CD4-positive, alpha-beta T cell treated with Interleukin-15 for 4 hours (primary cell): ENCODE measurements around the gene AASS.
"Not testable (repeated sequence)": the region's sequence is repeated elsewhere in the genome, so short reads cannot be mapped to it uniquely, and the experiment has no call there.

ENCODE experiments used
- DNase-seq: peaks from one replicate; pipeline ENCODE4 v3.0.0-alpha.2; 2020; ENCODE audit warnings: low spot score

The AASS gene

GRCh38 chr7:122143751-122144711, at the start of gene AASS:
AASS (minus strand) TSS chr7:122144249; CDS start chr7:122133726, 10,523 bp downstream.
- DNase-seq: peak; percentile 70

- DNase-seq: no peak
Observed at GRCh38 chr7:122188785-122189184, 44.7 kb upstream of the AASS start.

- DNase-seq: no peak
Observed at GRCh38 chr7:122183106-122183505, 39.1 kb upstream of the AASS start.

GRCh38 chr7:122182081-122182480, 38.0 kb upstream of the AASS start:
- no peak for DNase-seq

GRCh38 chr7:122172144-122172543, 28.1 kb upstream of the AASS start:
- DNase-seq: not testable (repeated sequence)

GRCh38 chr7:122166740-122167139, 22.7 kb upstream of the AASS start:
- DNase-seq: no peak

- DNase-seq: no peak
Observed at GRCh38 chr7:122166275-122166674, 22.2 kb upstream of the AASS start.

GRCh38 chr7:122161628-122162027, 17.6 kb upstream of the AASS start:
- DNase-seq: no peak

- no peak for DNase-seq
Observed at GRCh38 chr7:122155566-122155965, 11.5 kb upstream of the AASS start.

GRCh38 chr7:122148878-122149277, 4.8 kb upstream of the AASS start:
- no peak for DNase-seq

- DNase-seq: no peak
Observed at GRCh38 chr7:122148081-122148480, 4.0 kb upstream of the AASS start.

- no peak for DNase-seq
Observed at GRCh38 chr7:122145937-122146645, 2.0 kb upstream of the AASS start.

GRCh38 chr7:122143376-122143750, 686 bp downstream of the AASS start:
- DNase-seq: no peak

GRCh38 chr7:122140918-122141317, 3.1 kb downstream of the AASS start:
- DNase-seq: no peak

- DNase-seq: no peak
Observed at GRCh38 chr7:122137251-122138077, 6.6 kb downstream of the AASS start.

GRCh38 chr7:122136639-122137245, 7.3 kb downstream of the AASS start:
- DNase-seq: no peak

GRCh38 chr7:122136078-122136477, 8.0 kb downstream of the AASS start:
- no peak for DNase-seq

GRCh38 chr7:122135275-122135674, 8.8 kb downstream of the AASS start:
- DNase-seq: no peak

- DNase-seq: not testable (repeated sequence)
Observed at GRCh38 chr7:122134793-122135192, 9.3 kb downstream of the AASS start.

GRCh38 chr7:122133477-122133876, 10.6 kb downstream of the AASS start:
- DNase-seq: no peak

GRCh38 chr7:122132341-122132740, 11.7 kb downstream of the AASS start:
- no peak for DNase-seq

GRCh38 chr7:122123746-122124145, 20.3 kb downstream of the AASS start:
- DNase-seq: no peak
